H1 (cell line): ENCODE measurements around the gene RPS3A.

Experiments
- RAD21 ChIP-seq, 2 experiments: IDR thresholded peaks in 1 of 2; conservative IDR thresholded peaks in 1 of 2; 2 replicates each; pipeline ENCODE4 v1.6.1; 2011; ENCODE audit warnings: low read depth in 2 of 2, low read length in 2 of 2, improper control_type of control experiment in 1 of 2, inconsistent platforms in 1 of 2, mild to moderate bottlenecking in 1 of 2, moderate library complexity in 1 of 2
- TF ChIP-seq, protein P1 (sequence below), 3 experiments: IDR thresholded peaks; 1 replicate in 2 of 3; 2 replicates in 1 of 3; pipeline versions ENCODE4 v1.5.1 to v1.6.1; 2011; ENCODE audit warnings: low read length in 3 of 3, mild to moderate bottlenecking in 3 of 3, inconsistent platforms in 2 of 3, low read depth in 1 of 3, moderate library complexity in 1 of 3; ENCODE audit not compliant: insufficient read depth in 1 of 3; ENCODE audit errors: control extremely low read depth in 1 of 3

DNA sequence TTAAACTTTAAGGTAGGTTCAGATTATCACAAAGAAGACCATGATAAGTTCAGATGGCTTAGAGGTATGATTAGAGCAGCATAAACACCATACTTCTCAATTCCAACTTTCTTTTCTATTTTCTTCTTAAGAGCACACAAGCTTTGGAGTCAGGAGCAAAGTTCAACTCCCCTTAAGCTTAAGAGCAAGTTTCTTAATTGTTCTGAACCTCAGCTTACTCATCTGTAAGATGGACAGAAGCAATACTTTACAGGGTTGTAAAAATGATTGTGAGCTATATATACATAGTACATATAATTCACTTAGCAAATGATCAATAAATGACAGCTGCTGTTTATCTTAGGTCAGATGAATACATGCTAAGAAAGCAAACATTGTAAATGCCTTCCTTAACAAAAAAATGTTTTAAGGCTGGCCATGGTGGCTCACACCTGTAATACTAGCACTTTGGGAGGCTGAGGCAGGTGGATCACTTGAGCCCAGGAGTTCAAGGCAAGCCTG lies 25.0 kb upstream of the RPS3A start:
- TF ChIP-seq, protein P1, sequence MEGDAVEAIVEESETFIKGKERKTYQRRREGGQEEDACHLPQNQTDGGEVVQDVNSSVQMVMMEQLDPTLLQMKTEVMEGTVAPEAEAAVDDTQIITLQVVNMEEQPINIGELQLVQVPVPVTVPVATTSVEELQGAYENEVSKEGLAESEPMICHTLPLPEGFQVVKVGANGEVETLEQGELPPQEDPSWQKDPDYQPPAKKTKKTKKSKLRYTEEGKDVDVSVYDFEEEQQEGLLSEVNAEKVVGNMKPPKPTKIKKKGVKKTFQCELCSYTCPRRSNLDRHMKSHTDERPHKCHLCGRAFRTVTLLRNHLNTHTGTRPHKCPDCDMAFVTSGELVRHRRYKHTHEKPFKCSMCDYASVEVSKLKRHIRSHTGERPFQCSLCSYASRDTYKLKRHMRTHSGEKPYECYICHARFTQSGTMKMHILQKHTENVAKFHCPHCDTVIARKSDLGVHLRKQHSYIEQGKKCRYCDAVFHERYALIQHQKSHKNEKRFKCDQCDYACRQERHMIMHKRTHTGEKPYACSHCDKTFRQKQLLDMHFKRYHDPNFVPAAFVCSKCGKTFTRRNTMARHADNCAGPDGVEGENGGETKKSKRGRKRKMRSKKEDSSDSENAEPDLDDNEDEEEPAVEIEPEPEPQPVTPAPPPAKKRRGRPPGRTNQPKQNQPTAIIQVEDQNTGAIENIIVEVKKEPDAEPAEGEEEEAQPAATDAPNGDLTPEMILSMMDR (IDR thresholded peaks at IDR 0.05; ENCODE audit: control extremely low read depth in 1 of 3, insufficient read depth in 1 of 3, low read depth in 1 of 3, low read length in 3 of 3), result no peak
- no peak for TF ChIP-seq RAD21 (IDR thresholded peaks at IDR 0.05 in 1 of 2, conservative IDR thresholded peaks at IDR 0.05 in 1 of 2; ENCODE audit: low read depth in 2 of 2, low read length in 2 of 2)
